Measurements from ENCODE around the gene HDAC10.

Gene HDAC10

GRCh38 chr22:50269573-50269969, 18.5 kb upstream of the HDAC10 start:
- no peak for DNase-seq

DNA sequence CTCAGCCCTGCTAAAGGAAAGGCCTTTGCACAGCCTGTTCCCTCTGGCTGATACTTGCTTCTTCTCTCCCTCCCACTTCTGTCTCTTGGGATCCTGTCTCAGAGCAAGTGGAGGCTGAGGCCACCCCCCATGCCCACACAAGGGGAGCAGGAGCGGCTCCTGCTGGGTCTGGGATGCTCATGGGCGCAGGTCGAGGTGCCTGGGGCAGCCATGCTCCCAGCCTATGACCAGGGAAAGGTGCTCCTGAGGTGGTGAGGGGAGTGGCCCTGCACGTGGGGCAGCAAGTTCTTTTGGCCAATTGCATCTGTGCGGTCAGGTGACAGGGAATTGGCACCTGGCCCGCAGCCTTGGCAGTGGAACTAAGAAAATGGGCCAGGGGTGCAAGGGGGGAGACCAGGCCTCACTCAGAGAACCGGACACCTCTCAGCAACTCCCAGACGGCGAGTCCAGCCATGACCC, 17.6 kb upstream of the HDAC10 start:
- DNase-seq = no peak

GRCh38 chr22:50267591-50268390, 16.7 kb upstream of the HDAC10 start:
- peak; percentile 79 for DNase-seq

- DNase-seq = no peak
These were observed 15.9 kb upstream of the HDAC10 start for GRCh38 chr22:50266994-50267393.

- DNase-seq = no peak
These were observed 14.0 kb upstream of the HDAC10 start for GRCh38 chr22:50264946-50265669.

DNA sequence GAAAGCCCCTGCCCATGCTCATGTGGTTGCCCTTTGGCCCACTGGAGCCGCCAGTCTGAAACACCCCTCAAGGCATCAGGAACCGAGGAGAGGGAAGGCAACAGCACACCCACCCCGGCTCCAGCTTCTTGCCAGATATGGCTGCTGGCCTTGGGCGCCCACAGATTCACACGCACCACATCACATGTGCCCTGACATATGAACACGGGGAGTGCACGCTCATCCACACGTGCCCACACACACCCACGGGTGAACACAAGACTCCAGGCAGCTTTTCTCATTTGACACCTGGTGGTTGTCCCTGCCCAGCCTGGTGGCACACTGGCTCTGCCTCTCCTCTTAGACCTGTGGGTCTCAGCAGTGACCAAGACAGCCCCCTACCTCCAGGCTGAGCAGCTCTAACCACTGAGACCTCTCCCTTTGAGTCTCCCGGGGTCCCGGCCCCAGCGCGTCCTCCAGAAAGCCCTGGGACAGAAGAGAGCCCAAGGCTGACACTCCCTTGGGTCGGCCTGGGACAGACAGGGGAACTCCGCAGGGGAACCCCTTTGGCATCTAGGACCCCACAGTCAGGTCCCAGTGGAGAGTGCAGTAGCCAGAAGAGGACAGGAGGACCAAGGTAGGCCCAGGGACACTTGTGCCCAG, 13.2 kb upstream of the HDAC10 start:
- DNase-seq = no peak

- DNase-seq = no peak
These were observed 12.0 kb upstream of the HDAC10 start for GRCh38 chr22:50262973-50263617.

GRCh38 chr22:50262460-50262911, 11.4 kb upstream of the HDAC10 start:
- DNase-seq = no peak

DNA sequence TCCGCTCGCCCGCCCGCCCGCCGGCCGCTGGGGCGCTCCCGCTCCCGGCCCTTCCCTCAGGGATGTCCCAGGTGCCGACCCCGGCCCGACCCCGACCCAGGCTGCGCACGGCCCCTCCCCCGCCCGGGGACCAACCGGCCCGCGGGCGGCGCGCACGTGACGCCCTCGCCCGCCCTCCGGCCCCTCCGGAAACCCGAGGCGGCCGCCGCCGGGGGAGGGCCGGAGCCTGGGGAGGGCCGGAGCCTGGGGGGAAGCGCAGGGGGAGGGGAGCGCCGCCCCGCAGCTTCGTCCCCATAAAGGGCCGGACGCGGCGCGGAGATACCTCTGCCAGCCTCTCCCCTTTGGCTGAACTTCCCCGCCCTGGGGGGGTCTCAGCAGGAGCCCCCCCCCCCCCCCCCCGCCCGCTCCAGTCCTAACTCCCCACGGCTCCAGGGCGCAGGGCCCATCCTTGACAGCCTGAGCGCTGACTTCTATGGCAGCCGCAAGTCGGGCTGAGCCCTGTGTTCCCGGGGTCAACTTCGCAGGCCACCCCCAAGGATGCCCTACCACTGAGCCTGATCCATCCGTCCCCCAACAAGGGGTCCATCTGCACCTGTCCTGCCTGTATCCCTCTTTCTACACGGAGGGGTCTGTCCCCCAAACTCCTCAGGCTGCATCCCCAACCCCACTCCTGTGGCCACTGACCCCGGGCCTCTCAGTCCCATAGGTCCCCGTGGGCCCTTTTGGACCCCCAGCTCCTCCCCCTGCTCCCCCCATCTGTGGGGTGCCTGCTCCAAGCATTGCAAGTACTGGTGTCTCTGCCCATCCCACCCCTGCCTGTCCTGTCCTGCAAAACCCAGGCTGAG, 10.8 kb upstream of the HDAC10 start, which contains the start of gene MAPK12:
Gene MAPK12, minus strand, starts transcription at position 69 of the 845 bp plus-strand sequence. CDS start 174 bp downstream, outside the sequence.
- DNase-seq = no peak

GRCh38 chr22:50260801-50261614, 9.9 kb upstream of the HDAC10 start:
- DNase-seq = peak; percentile 63

- no peak for DNase-seq
These were observed 9.4 kb upstream of the HDAC10 start for GRCh38 chr22:50260434-50260800.

- DNase-seq = no peak
These were observed 8.2 kb upstream of the HDAC10 start for GRCh38 chr22:50259302-50259701.

DNA sequence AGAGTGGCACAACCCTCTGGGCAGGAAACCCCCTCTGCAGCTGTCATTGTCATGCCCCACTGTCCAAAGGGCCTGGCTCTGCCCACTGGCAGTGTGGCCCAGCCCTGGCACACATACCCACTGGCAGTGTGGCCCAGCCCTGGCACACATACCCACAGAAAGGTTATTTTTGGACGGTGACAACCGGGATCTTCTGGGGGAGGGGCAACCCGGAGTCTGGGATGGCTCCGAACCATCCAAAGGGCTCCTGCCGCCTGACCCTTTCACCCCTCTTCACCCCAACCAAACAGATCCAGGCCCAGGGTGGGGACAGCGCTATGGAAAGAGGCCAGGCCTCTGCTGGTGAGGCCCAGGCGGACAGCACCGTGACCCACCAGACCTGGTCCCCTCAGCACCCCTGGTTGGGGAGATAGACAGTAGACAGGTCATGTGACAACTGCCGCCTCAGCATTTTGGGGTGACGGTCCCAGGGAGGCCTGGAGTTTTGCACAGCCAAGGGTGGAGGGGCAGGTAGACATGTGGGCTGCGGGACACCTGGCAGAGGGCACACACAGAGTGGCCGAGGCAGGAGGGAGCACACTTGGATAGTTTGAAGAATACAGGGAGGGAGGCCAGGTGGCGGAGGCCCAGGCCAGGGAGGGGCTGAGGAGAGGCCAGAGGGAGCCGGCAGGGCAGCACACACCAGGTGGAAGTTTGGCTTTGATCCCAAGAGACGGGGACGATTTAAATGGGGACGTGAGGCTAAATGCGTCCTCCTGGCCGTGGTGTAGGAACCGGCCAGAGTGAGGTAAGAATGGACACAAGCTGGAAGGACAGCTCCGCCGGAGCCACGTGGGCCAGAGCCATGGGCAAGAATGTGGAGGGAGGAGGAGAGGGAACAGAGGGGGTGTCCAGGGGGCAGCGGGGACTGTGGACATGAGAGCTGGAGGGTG, 7.6 kb upstream of the HDAC10 start:
- no peak for DNase-seq

DNA sequence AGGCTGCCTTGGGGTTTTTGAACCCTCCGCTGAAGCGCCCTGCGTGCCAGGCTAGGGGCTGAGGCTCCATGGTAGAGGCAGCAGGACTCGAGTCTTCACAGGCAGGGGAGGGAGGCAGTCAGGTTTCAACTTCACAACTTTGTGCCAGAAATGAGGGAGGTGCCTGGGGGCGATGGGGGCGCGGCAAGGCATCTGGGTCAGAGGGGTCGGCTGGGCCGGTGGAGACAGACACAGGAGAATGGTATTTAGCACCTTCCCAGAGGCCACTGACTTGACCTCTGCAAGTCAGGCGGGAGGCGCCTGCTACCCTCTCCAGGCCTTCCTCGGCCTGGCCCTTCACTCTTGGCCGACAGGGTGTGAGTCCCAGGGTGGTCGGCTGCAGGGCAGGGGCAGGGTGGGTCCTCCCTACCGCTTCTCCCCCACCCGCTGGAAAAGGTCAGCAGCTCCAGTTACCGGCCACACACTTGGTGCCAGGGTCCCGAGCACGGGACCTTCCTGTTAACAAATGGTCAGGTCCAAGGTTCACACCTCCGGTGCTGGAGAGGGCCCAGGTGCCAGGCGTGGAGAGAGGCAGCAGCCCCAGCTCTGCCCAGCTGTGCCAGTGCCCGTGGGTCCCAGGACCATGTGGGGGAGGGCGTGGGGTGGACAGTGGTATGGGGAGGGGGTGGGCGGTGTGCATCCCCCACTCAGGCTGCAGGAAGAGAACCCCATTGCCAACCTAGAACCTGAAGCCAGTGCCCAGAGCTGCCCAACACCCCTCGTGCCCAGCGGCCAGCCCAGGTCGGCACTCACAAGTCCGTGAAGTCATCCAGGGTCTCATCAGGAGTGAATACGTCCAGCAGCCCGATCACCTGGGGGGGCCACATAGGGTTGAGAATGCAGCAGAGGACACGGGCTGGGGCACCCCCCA, 6.6 kb upstream of the HDAC10 start:
- no peak for DNase-seq

DNA sequence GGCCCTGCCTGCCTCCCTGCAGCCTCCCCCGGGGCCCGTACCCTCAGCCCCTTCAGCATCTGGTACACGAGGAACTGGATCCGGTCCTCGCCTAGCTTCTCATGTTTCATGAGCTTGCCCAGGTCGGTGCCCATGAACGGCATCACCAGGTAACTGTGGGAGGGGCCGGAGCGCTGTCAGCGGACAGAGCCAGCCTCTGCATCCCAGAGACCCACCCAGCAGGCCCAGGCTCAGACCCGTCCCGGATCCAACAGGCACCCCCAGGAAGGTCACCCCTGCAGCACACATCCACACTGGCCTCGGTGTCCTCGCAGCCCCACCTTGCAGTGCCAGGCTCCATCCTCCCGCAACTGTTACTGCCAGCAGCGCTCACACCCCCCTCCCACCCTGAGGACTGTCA, 6.0 kb upstream of the HDAC10 start:
- DNase-seq = no peak

- DNase-seq = no peak
These were observed 5.3 kb upstream of the HDAC10 start for GRCh38 chr22:50256258-50256862.

- no peak for DNase-seq
These were observed 4.5 kb upstream of the HDAC10 start for GRCh38 chr22:50255607-50256006.

DNA sequence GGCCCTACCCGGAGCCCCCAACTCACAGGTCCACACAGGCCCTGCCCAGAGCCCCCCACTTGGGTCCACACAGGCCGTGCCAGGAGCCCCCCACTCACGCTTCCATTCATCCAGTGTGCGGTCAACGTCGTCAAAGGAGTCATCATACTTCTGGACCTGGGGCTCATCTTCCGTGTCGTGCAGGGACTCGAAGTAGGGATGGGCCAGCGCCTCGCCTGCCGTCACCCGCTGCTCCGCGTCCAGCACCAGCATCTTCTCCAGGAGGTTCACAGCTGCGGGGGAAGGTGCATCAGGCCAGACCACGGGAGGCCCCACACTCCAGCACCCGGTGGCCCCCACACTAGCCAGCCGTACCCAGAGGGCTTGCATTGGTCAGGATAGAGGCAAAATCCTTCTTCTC, 4.0 kb upstream of the HDAC10 start:
- DNase-seq = no peak

Data from stimulated activated CD8-positive, alpha-beta memory T cell treated with anti-CD3 and anti-CD28 coated beads, Interleukin-4, amount 100 ng/mL, for 48 hours (primary cell).